Activated naive CD8-positive, alpha-beta T cell treated with anti-CD3 and anti-CD28 coated beads for 36 hours (primary cell): ENCODE data around the gene TTYH1. TPM values are rescaled to one million over a fixed set of nuclear protein-coding genes. Genes with fewer than 3 reads are reported as not detected.

ENCODE experiments used
- DNase-seq: peaks from one replicate; pipeline ENCODE4 v3.0.0; 2021
- H3K27ac Mint-ChIP-seq: one replicate; pipeline ENCODE4 v1.8.0; 2022; ENCODE audit warnings: mild to moderate bottlenecking, moderate library complexity, mixed read lengths
- H3K27me3 Mint-ChIP-seq: one replicate; pipeline ENCODE4 v1.8.0; 2022; ENCODE audit warnings: mild to moderate bottlenecking, mixed read lengths
- H3K36me3 Mint-ChIP-seq: one replicate; pipeline ENCODE4 v1.8.0; 2021; ENCODE audit warnings: mild to moderate bottlenecking, mixed read lengths
- H3K4me1 Mint-ChIP-seq: one replicate; pipeline ENCODE4 v1.8.0; 2021; ENCODE audit warnings: mixed read lengths
- H3K4me3 Mint-ChIP-seq: one replicate; pipeline ENCODE4 v1.8.0; 2022; ENCODE audit warnings: mild to moderate bottlenecking, moderate library complexity, mixed read lengths
- H3K9me3 Mint-ChIP-seq: one replicate; pipeline ENCODE4 v1.8.0; 2022; ENCODE audit warnings: mixed read lengths
- total RNA-seq, 2 experiments: library from RNA; stranded (reverse); gene quantifications; one replicate each; pipeline ENCODE4 v1.2.3, GENCODE V29; 2021

TTYH1 gene
- total RNA-seq, 2 experiments from 2014 or later = 0.98 to 1.8 TPM

DNA sequence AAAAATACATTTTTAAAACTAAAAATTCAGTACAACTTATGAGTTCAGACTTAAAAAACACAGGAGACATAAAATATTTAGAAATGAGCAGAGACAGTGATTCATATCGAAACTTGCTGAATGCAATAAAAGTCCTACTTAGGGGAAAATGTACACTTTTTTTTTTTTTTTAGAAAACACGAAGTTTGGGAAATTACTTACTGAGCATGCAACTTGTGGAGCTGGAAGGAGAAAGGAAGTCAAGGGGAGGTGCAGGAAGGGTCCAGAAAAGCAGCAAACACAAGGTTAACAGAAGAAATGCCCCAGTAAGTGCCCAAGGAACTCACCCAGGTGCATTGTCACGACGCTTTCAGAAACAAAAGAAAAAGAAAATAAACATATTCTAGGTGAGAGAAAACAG, 31.9 kb upstream of the TTYH1 start:
- DNase-seq = no peak
- H3K9me3 Mint-ChIP-seq = peaks cover 7% of the 10 kb centered on the region
- no peak overlapping the region for H3K27ac Mint-ChIP-seq
- peaks cover 20% of the 10 kb centered on the region for H3K4me1 Mint-ChIP-seq
- H3K36me3 Mint-ChIP-seq = no peaks in the 10 kb centered on the region
- peaks cover 13% of the 10 kb centered on the region for H3K27me3 Mint-ChIP-seq
- H3K4me3 Mint-ChIP-seq = no peak overlapping the region

DNA sequence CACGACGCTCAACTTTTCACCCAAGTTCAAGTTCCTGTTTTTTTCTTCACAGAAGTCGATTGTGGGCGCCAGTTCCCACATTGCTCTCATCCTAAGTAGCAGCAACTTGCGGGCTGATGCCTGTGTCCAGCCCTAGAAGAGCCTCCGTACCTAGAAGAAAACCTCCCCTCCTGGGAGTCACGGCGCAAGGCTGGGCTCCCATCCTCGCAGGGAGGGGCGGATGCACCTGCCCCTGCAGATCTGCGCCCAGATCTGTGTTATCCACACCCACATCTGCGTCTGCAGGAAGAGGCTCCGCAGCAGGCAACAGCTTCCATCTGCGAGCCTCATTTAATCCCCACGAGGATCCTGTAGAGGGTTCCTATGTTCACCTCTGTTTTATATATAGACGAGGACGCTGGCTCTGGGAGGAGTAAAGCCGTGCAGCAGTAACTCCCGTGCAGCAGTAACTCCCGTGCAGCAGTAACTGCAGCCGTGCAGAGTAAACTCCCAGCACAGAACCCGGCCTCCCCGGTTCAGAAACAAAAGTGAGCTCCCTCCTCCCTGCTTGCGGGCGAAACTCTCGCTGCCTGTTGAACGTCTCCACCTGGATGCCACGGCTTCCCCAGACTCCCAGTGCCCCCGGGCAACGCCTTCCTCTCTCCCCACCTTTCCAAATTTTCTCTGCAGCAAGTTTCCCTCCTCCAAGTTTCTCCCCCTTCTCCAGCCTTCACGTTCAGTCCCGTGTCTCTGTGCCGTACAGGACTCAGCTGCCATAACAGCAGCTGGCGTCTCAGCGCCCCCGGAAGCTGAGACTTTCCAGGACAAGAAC, 27.1 kb upstream of the TTYH1 start:
- H3K27me3 Mint-ChIP-seq = no peaks in the 10 kb centered on the region
- H3K27ac Mint-ChIP-seq = peak overlapping the region; percentile 0
- H3K9me3 Mint-ChIP-seq = peaks cover 1% of the 10 kb centered on the region
- H3K4me1 Mint-ChIP-seq = peaks cover 26% of the 10 kb centered on the region
- H3K36me3 Mint-ChIP-seq = no peaks in the 10 kb centered on the region
- peak overlapping the region; percentile 77 for H3K4me3 Mint-ChIP-seq
- peak; percentile 26 for DNase-seq

- no peaks in the 10 kb centered on the region for H3K27me3 Mint-ChIP-seq
- no peaks in the 10 kb centered on the region for H3K9me3 Mint-ChIP-seq
- no peak for DNase-seq
- peak overlapping the region; percentile 77 for H3K4me3 Mint-ChIP-seq
- no peaks in the 10 kb centered on the region for H3K36me3 Mint-ChIP-seq
- H3K4me1 Mint-ChIP-seq = peaks cover 23% of the 10 kb centered on the region
- H3K27ac Mint-ChIP-seq = peak overlapping the region; percentile 0
Observed at GRCh38 chr19:54388802-54389139, 26.5 kb upstream of the TTYH1 start.

GRCh38 chr19:54389553-54389952, 25.7 kb upstream of the TTYH1 start:
- peaks cover 23% of the 10 kb centered on the region for H3K4me1 Mint-ChIP-seq
- H3K36me3 Mint-ChIP-seq = no peaks in the 10 kb centered on the region
- no peaks in the 10 kb centered on the region for H3K27me3 Mint-ChIP-seq
- no peaks in the 10 kb centered on the region for H3K9me3 Mint-ChIP-seq
- DNase-seq = no peak
- no peak overlapping the region for H3K27ac Mint-ChIP-seq
- no peak overlapping the region for H3K4me3 Mint-ChIP-seq

GRCh38 chr19:54390942-54391577, 24.2 kb upstream of the TTYH1 start:
- Mint-ChIP-seq H3K27ac (no peak overlapping the region), H3K36me3 (no peaks in the 10 kb centered on the region), H3K4me3 (no peak overlapping the region), H3K4me1 (peaks cover 23% of the 10 kb centered on the region), H3K9me3 (no peaks in the 10 kb centered on the region), H3K27me3 (no peaks in the 10 kb centered on the region)
- DNase-seq = peak; percentile 64

DNA sequence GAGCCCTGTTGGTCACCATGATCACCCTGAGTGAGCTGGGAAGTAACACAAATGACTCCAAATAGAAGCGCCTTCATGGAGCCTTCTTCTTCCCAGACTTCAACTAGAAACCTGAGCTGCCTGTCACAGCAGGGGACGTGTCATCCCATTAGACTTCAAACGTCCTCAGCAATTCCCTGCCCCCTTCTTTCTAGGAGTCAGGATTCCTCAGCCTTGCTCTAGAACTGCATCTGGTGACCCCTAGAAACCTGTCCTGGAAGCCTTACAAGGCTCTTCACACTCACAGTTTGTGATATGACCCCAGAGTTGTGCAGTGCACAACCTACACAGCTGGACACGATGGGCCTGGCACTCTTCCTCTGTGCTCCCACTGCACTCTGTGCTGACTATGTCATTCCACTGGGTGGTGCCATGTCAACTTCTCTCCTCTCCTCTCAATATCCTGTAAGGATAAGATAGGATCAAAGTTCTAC, 23.6 kb upstream of the TTYH1 start:
- Mint-ChIP-seq H3K4me1 (peaks cover 23% of the 10 kb centered on the region), H3K27ac (no peak overlapping the region), H3K4me3 (no peak overlapping the region), H3K27me3 (no peaks in the 10 kb centered on the region), H3K9me3 (no peaks in the 10 kb centered on the region), H3K36me3 (no peaks in the 10 kb centered on the region)
- no peak for DNase-seq

DNA sequence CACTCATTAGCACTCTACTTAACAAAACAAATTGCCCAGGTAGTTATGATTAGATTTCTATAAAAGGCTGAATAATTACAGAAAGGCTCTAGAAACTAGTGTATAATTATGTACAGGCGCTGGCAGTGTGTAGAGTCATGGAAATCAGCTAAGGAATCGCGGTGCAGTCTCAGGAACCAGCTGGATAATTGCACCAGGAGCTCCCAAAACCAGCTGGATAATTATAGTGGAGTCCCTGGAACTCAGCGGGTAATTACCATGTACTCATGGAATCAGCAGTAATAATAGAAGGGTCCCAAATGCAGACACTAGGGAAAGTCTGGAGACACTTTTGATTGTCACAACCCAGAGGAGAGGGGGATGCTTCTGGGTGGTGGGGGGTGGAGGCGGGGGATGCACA, 23.2 kb upstream of the TTYH1 start:
- Mint-ChIP-seq H3K4me3 (no peak overlapping the region), H3K27me3 (no peaks in the 10 kb centered on the region), H3K27ac (no peak overlapping the region), H3K4me1 (peaks cover 23% of the 10 kb centered on the region), H3K9me3 (no peaks in the 10 kb centered on the region), H3K36me3 (no peaks in the 10 kb centered on the region)
- no peak for DNase-seq

- Mint-ChIP-seq H3K4me1 (peaks cover 15% of the 10 kb centered on the region), H3K27me3 (no peaks in the 10 kb centered on the region), H3K4me3 (no peak overlapping the region), H3K9me3 (no peaks in the 10 kb centered on the region), H3K36me3 (no peaks in the 10 kb centered on the region), H3K27ac (no peak overlapping the region)
- DNase-seq = no peak
Observed at GRCh38 chr19:54393381-54393780, 21.9 kb upstream of the TTYH1 start.

GRCh38 chr19:54395685-54396084, 19.6 kb upstream of the TTYH1 start:
- Mint-ChIP-seq H3K9me3 (no peaks in the 10 kb centered on the region), H3K27me3 (peaks cover 4% of the 10 kb centered on the region), H3K4me1 (peaks cover 6% of the 10 kb centered on the region), H3K27ac (no peak overlapping the region), H3K4me3 (no peak overlapping the region), H3K36me3 (no peaks in the 10 kb centered on the region)
- no peak for DNase-seq

- H3K9me3 Mint-ChIP-seq = no peaks in the 10 kb centered on the region
Observed at GRCh38 chr19:54399189-54399588, 16.1 kb upstream of the TTYH1 start.

GRCh38 chr19:54400913-54401312, 14.4 kb upstream of the TTYH1 start:
- DNase-seq = no peak
- Mint-ChIP-seq H3K4me3 (no peak overlapping the region), H3K9me3 (no peaks in the 10 kb centered on the region), H3K27me3 (peaks cover 4% of the 10 kb centered on the region), H3K27ac (no peak overlapping the region), H3K36me3 (no peaks in the 10 kb centered on the region), H3K4me1 (no peaks in the 10 kb centered on the region)

More at GRCh38 chr19:54399189-54399588, 16.1 kb upstream of the TTYH1 start:
- Mint-ChIP-seq H3K4me3 (no peak overlapping the region), H3K36me3 (no peaks in the 10 kb centered on the region), H3K4me1 (no peaks in the 10 kb centered on the region), H3K27ac (no peak overlapping the region), H3K27me3 (peaks cover 4% of the 10 kb centered on the region)
- DNase-seq = no peak

DNA sequence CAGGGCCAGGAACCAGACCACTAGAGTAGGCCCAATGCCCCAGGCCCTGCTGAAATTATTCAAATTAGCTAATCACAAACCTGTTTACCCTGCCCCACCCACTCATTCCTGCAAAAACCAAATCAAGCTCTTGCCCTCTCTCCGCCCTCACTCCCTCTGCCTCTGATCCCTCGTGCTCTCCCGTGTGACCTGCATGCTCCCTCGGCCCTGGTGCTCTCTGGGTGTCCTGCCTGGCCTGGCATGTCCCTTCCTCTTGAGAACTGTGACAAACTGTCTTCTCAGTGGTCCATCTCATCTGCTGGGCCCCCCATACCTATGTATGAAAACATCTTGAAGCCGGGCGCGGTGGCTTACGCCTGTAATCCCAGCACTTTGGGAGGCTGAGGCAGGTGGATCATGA, 12.2 kb upstream of the TTYH1 start:
- Mint-ChIP-seq H3K27me3 (peaks cover 4% of the 10 kb centered on the region), H3K4me1 (no peaks in the 10 kb centered on the region), H3K4me3 (no peak overlapping the region), H3K9me3 (no peaks in the 10 kb centered on the region), H3K36me3 (no peaks in the 10 kb centered on the region), H3K27ac (no peak overlapping the region)
- DNase-seq = no peak

DNA sequence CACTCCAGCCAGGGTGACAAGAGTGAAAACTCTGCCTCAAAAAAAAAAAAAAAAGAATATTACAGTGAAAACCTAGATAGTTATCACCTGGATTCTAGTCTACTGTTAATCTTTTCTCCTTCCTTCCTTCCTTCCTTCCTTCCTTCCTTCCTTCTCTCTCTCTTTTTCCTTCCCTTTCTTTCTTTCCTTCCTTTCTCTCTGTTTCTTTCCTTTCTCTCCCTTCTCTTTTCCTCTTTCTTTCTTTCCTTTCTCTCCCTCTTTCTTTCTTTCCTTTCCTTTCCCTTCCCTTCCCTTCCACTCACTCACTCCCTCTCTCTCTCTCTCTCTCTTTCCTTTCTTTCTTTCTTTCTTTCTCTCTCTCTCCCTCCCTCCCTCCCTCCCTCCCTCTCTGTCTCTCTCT, 9.6 kb upstream of the TTYH1 start:
- Mint-ChIP-seq H3K4me3 (no peak overlapping the region), H3K27ac (no peak overlapping the region), H3K27me3 (peaks cover under 1% of the 10 kb centered on the region), H3K9me3 (peaks cover 2% of the 10 kb centered on the region), H3K4me1 (no peaks in the 10 kb centered on the region), H3K36me3 (peaks cover 2% of the 10 kb centered on the region)
- no peak for DNase-seq

DNA sequence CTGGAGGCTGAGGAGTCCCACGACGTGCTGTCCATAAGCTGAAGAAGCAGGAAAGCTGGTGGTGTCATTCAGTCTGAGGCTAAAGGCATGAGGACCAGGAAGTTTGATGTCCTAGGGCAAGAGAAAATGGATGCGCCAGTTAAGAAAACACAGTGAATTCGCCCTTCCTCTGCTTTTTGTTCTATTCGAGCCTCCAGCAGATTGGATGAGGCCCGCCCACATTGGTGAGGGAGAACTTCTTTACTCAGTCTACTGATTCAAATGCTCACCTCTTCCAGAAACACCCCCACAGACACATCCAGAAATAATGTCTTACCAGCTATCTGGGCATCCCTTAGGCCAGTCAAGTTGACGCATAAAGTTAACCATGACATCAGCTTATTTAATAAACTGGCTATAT, 7.5 kb upstream of the TTYH1 start:
- peaks cover 2% of the 10 kb centered on the region for H3K36me3 Mint-ChIP-seq
- H3K4me1 Mint-ChIP-seq = no peaks in the 10 kb centered on the region
- H3K9me3 Mint-ChIP-seq = peaks cover 2% of the 10 kb centered on the region
- H3K27me3 Mint-ChIP-seq = peaks cover 12% of the 10 kb centered on the region
- H3K27ac Mint-ChIP-seq = peak overlapping the region; percentile 43
- DNase-seq = no peak
- H3K4me3 Mint-ChIP-seq = no peak overlapping the region

DNA sequence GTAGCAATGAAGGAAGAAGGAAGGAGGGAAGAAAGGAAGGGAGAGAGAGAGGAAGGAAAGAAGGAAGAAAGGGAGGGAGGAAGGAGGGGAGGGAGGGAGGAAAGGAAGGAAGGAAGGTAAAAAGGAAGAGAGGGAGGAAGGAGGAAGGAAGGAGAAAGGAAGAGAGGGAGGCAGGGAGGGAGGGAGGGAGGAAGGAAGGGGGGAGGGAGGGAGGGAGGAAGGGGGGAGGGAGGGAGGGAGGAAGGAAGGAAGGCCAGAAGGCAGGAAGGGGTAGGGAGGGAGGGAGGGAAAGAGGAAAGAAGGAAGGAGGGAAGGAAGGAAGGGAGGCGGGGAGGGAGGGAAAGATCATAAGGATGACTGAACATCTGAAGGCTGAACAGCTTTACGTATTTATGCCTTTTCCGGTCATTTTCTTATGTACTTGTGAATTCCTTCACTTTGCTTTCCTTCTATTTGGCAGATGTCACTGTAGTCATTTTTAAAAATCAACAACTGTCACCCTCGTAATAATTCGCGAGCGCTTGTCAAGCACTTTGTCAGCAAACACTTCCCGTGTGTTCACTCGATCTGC, 6.7 kb upstream of the TTYH1 start:
- no peak for DNase-seq
- Mint-ChIP-seq H3K36me3 (peaks cover 2% of the 10 kb centered on the region), H3K4me1 (no peaks in the 10 kb centered on the region), H3K27me3 (peaks cover 12% of the 10 kb centered on the region), H3K9me3 (peaks cover 2% of the 10 kb centered on the region), H3K27ac (no peak overlapping the region), H3K4me3 (no peak overlapping the region)
